WTC11 (cell line): ENCODE results near the gene CBX5. TPM values are rescaled to one million over a fixed set of nuclear protein-coding genes. Genes with fewer than 3 reads are reported as not detected.

Experiments
- ATAC-seq: fragments of 200-7000 bp; cut with Tn5 transposase; 2 replicates; pipeline ENCODE4 v1.10.0; 2021; ENCODE audit warnings: mild to moderate bottlenecking, moderate library complexity
- CTCF ChIA-PET: fragments of 300-600 bp; sonication (Branson Sonifier 250); formaldehyde crosslinking; loops from one replicate; lab custom pipeline; 2021; ENCODE audit warnings: antibody characterized with exemption; lab: Charles Lee
- POLR2A ChIA-PET: fragments of 350-600 bp; sonication (Branson Sonifier 250); formaldehyde crosslinking; loops from one replicate; lab custom pipeline; 2021; ENCODE audit warnings: antibody characterized with exemption; lab: Charles Lee
- DNase-seq: peaks from one replicate; pipeline ENCODE4 v3.0.0; 2021; ENCODE audit warnings: low spot score
- H3K27ac Mint-ChIP-seq: 2 replicates; pipeline ENCODE4 v1.8.0; 2021; ENCODE audit warnings: mixed read lengths
- H3K27me3 Mint-ChIP-seq: 2 replicates; pipeline ENCODE4 v1.8.0; 2021; ENCODE audit warnings: low read depth, mild to moderate bottlenecking, moderate library complexity, mixed read lengths
- H3K36me3 Mint-ChIP-seq: 2 replicates; pipeline ENCODE4 v1.8.0; 2021; ENCODE audit warnings: mixed read lengths
- H3K4me1 Mint-ChIP-seq: 2 replicates; pipeline ENCODE4 v1.8.0; 2022; ENCODE audit warnings: mixed read lengths
- H3K4me3 Mint-ChIP-seq: 2 replicates; pipeline ENCODE4 v1.8.0; 2021; ENCODE audit warnings: mild to moderate bottlenecking, moderate library complexity, mixed read lengths
- H3K9me3 Mint-ChIP-seq: 2 replicates; pipeline ENCODE4 v1.8.0; 2021; ENCODE audit warnings: mixed read lengths
- AR ChIP-seq: fragments of 250-450 bp; sonication (Bioruptor Pico); IDR thresholded peaks from 2 replicates; pipeline ENCODE4 v1.9.0; 2021; ENCODE audit warnings: mild to moderate bottlenecking
- ATF1 ChIP-seq: sonication (generic); formaldehyde crosslinking; IDR thresholded peaks from 2 replicates; pipeline ENCODE4 v1.8.1; 2023; ENCODE audit warnings: mild to moderate bottlenecking, moderate library complexity, missing genetic modification reagents
- E2F4 ChIP-seq: sonication (generic); formaldehyde crosslinking; IDR thresholded peaks from 2 replicates; pipeline ENCODE4 v1.8.1; 2022; ENCODE audit warnings: low read depth, mild to moderate bottlenecking, moderate library complexity, missing genetic modification reagents, borderline replicate concordance
- EMX1 ChIP-seq: fragments of 250-450 bp; sonication (Bioruptor Pico); IDR thresholded peaks from 2 replicates; pipeline ENCODE4 v1.8.0; 2021; ENCODE audit warnings: mild to moderate bottlenecking
- ERG ChIP-seq: fragments of 250-450 bp; sonication (Bioruptor Pico); IDR thresholded peaks from 2 replicates; pipeline ENCODE4 v1.8.0; 2021; ENCODE audit warnings: mild to moderate bottlenecking
- FOXK1 ChIP-seq: sonication (generic); formaldehyde crosslinking; IDR thresholded peaks from 2 replicates; pipeline ENCODE4 v1.8.0; 2022; ENCODE audit warnings: mild to moderate bottlenecking, moderate library complexity, missing genetic modification reagents
- HMGA2 ChIP-seq: fragments of 250-450 bp; sonication (Bioruptor Pico); IDR thresholded peaks from 2 replicates; pipeline ENCODE4 v1.4.0; 2021; ENCODE audit warnings: mild to moderate bottlenecking, moderate library complexity
- HMGXB4 ChIP-seq: sonication (generic); formaldehyde crosslinking; IDR thresholded peaks from 2 replicates; pipeline ENCODE4 v1.8.1; 2023; ENCODE audit warnings: mild to moderate bottlenecking, moderate library complexity, missing genetic modification reagents
- JAZF1 ChIP-seq: fragments of 250-450 bp; sonication (Bioruptor Pico); IDR thresholded peaks from 2 replicates; pipeline ENCODE4 v1.9.0; 2021; ENCODE audit warnings: moderate library complexity, mild to moderate bottlenecking, inconsistent platforms
- JUN ChIP-seq: sonication (generic); formaldehyde crosslinking; IDR thresholded peaks from 2 replicates; pipeline ENCODE4 v1.8.0; 2023; ENCODE audit warnings: mild to moderate bottlenecking, missing genetic modification reagents
- NFATC4 ChIP-seq: fragments of 250-450 bp; sonication (Bioruptor Pico); IDR thresholded peaks from 2 replicates; pipeline ENCODE4 v1.9.0; 2021; ENCODE audit warnings: mild to moderate bottlenecking
- USF2 ChIP-seq: sonication (generic); formaldehyde crosslinking; IDR thresholded peaks from 2 replicates; pipeline ENCODE4 v1.8.1; 2023; ENCODE audit warnings: mild to moderate bottlenecking, missing genetic modification reagents, moderate library complexity
- ZBTB21 ChIP-seq: sonication (generic); formaldehyde crosslinking; IDR thresholded peaks from 2 replicates; pipeline ENCODE4 v1.8.1; 2023; ENCODE audit warnings: mild to moderate bottlenecking, missing genetic modification reagents, borderline replicate concordance
- ZMAT4 ChIP-seq: fragments of 250-450 bp; sonication (Bioruptor Pico); IDR thresholded peaks from 2 replicates; pipeline ENCODE4 v1.9.0; 2021; ENCODE audit warnings: mild to moderate bottlenecking
- ZNF263 ChIP-seq: sonication (generic); formaldehyde crosslinking; IDR thresholded peaks from 2 replicates; pipeline ENCODE4 v1.8.1; 2022; ENCODE audit warnings: low read depth, mild to moderate bottlenecking, moderate library complexity, missing genetic modification reagents
- ZNF671 ChIP-seq: fragments of 250-450 bp; sonication (Bioruptor Pico); IDR thresholded peaks from 2 replicates; pipeline ENCODE4 v1.8.0; 2021; ENCODE audit warnings: mild to moderate bottlenecking
- total RNA-seq: library from RNA; stranded (reverse); gene quantifications from 3 replicates; pipeline ENCODE4 v1.2.3, GENCODE V29; 2021

Gene CBX5
- total RNA-seq, 1 experiment from 2014 or later = 182 TPM

DNA sequence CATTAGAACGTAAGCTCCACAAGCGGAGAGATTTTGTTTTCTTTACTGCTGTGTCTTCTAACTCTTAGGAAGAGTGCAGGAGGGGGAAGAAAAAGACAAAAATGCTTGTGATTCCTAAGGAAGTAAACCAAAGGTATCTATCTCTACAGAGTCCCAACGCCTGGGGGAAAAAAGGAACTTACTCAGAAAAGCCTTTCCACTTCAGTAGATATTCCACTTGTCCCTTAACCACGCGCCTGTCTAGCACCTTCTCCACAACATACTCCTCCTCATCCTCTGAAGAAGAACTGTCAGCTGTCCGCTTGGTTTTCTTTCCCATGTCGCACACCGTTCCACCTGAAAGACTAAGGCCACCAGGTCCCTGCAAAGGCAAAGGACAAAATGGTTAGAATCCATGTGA is 22.6 kb downstream of the CBX5 start (continued):
- TF ChIP-seq HMGXB4 (CRISPR knock-in tag) (no peak), JUN (CRISPR knock-in tag) (no peak), AR (no peak), NFATC4 (CRISPR knock-in tag) (no peak), ERG (CRISPR knock-in tag) (no peak), JAZF1 (no peak)

DNA sequence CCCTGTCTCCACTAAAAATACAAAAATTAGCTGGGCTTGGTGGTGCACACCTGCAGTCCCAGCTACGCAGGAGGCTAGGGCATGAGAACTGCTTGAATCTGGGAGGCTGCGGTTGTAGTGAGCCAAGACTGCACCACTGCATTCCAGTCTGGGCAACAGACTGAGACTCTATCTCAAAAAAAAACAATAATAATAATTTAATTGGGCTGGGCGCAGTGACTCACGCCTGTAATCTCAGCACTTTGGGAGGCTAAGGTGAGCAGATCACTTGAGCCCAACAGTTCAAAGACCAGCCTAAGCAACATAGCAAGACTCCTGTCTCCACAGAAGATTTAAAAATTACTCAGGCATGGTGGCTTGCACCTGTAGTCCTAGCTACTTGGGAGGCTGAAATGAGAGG is 26.7 kb downstream of the CBX5 start:
- POLR2A ChIA-PET = interaction anchor here (0.7 to 4.6 kb wide), 3 partner anchors 27 to 147 kb away, joined by 3 to 19 read pairs (median 9); partner anchors contain the start of genes CBX5 and HNRNPA1
- Mint-ChIP-seq H3K4me3 (no peak overlapping the region), H3K27ac (no peak overlapping the region), H3K27me3 (no peaks in the 10 kb centered on the region), H3K36me3 (peaks cover 68% of the 10 kb centered on the region), H3K9me3 (no peaks in the 10 kb centered on the region), H3K4me1 (peaks cover 14% of the 10 kb centered on the region)
- CTCF ChIA-PET = interaction anchor here (0.8 to 3.4 kb wide), 10 partner anchors 9 to 117 kb away, joined by 4 to 25 read pairs (median 6); partner anchors contain the start of genes CBX5, COPZ1 and HNRNPA1
- DNase-seq = no peak
- no peak for ATAC-seq
- TF ChIP-seq HMGXB4 (CRISPR knock-in tag) = no peak
- TF ChIP-seq EMX1 (CRISPR knock-in tag) = no peak
- TF ChIP-seq ZMAT4 = no peak
- no peak for TF ChIP-seq FOXK1 (CRISPR knock-in tag)
- TF ChIP-seq AR = no peak

DNA sequence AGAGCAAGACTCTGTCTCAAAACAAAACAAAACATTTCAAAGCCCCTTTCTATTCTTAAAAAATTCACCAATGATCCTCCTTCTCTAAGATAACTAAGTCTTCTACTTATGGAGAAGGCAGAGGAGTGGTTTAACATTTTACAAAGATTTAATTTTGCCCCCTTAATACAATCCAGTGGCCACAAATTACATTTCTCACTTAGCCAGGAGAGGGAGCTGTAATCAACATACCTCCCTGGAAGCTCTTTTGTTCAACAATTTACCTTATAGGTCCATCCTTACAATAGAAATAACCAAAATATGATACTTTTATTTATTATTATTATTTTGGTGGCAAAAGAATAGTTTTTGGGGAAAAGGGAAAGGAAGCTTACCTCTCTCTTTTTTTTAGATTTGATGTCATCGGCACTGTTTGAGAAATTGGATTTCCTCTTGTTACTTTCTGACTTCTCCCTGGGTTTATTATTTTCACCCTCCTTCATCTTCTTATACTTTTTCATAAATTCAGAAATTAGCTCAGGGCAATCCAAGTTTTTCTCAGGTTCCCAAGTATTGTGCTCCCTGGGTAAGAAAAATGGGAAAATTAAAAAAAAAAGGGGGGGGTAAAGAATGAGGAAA is 28.1 kb downstream of the CBX5 start:
- Mint-ChIP-seq H3K36me3 (peaks cover 65% of the 10 kb centered on the region), H3K27ac (no peak overlapping the region)
- POLR2A ChIA-PET = interaction anchor here (0.6 to 1.0 kb wide), 7 partner anchors 11 to 500 kb away, joined by 3 to 13 read pairs (median 3); partner anchors contain the start of genes CBX5, CISTR and HNRNPA1
- no peak for TF ChIP-seq HMGA2 (CRISPR knock-in tag)
- no peak for TF ChIP-seq HMGXB4 (CRISPR knock-in tag)
- TF ChIP-seq ATF1 = no peak
- TF ChIP-seq ZNF671 (CRISPR knock-in tag) = no peak
- no peak for TF ChIP-seq NFATC4 (CRISPR knock-in tag)
- TF ChIP-seq USF2 (CRISPR knock-in tag) = no peak
- no peak for TF ChIP-seq ZBTB21
- no peak for TF ChIP-seq E2F4
- TF ChIP-seq ZNF263 (CRISPR knock-in tag) = no peak

More for the DNA sequence above, 28.1 kb downstream of the CBX5 start:
- DNase-seq (no peak), ATAC-seq (peak; percentile 72; the same call in 1 of the 2 replicates)
- Mint-ChIP-seq H3K4me3 (no peak overlapping the region), H3K9me3 (no peaks in the 10 kb centered on the region), H3K4me1 (no peaks in the 10 kb centered on the region; the same call in 1 of the 2 replicates), H3K27me3 (no peaks in the 10 kb centered on the region)
- CTCF ChIA-PET = interaction anchor here (0.5 to 3.4 kb wide), 38 partner anchors 8 to 1608 kb away, joined by 3 to 25 read pairs (median 5); partner anchors contain the start of genes CBX5, COPZ1, HNRNPA1 and ZNF385A
